ENCODE results near the gene RRAD.

The RRAD gene

DNA sequence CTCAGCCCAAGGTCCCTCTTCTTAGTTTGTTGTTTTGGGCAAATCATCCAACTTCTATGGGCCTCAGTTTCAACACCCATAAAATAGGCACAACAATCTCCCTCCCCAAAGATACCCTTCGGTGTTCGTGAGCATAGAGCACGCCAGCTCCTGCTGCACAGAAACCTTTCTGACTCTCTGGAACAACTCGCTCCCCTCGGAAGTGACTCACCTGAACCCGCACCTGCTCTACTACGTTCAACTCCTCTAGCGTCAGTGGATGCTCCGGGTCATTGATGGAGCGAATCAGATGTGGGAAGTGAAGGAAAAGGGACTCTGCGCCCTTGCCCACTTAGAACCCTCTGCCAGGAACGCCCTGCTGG is 8.4 kb upstream of the RRAD start:
- peaks cover 18% of the 10 kb centered on the region for H3K79me2 ChIP-seq (ENCODE audit: control insufficient read depth, insufficient read depth, low read length, unreplicated experiment)
- peaks cover 10% of the 10 kb centered on the region for H3K4me1 ChIP-seq (ENCODE audit: control insufficient read depth, insufficient read depth, low read length, unreplicated experiment)
- H3K27me3 ChIP-seq (ENCODE audit: insufficient read depth, low read length) = no peaks in the 10 kb centered on the region
- peak overlapping the region; percentile 55 for H2AFZ ChIP-seq (ENCODE audit: low read length, unreplicated experiment)
- no peaks in the 10 kb centered on the region for H3K36me3 ChIP-seq (ENCODE audit: insufficient read depth, low read length)
- peak overlapping the region; percentile 24; the same call in 1 of the 2 replicates for H3K27ac ChIP-seq (ENCODE audit: low read depth, low read length)
- H3K4me3 ChIP-seq (ENCODE audit: low read depth, low read length) = peak overlapping the region; percentile 98

- H3K79me2 ChIP-seq (ENCODE audit: control insufficient read depth, insufficient read depth, low read length, unreplicated experiment) = peaks cover 18% of the 10 kb centered on the region
- H3K4me1 ChIP-seq (ENCODE audit: control insufficient read depth, insufficient read depth, low read length, unreplicated experiment) = peaks cover 26% of the 10 kb centered on the region
- H3K27ac ChIP-seq (ENCODE audit: low read depth, low read length) = no peak overlapping the region
- H3K36me3 ChIP-seq (ENCODE audit: insufficient read depth, low read length) = no peaks in the 10 kb centered on the region
- no peak overlapping the region for H3K4me3 ChIP-seq (ENCODE audit: low read depth, low read length)
- no peaks in the 10 kb centered on the region for H3K27me3 ChIP-seq (ENCODE audit: insufficient read depth, low read length)
- H2AFZ ChIP-seq (ENCODE audit: low read length, unreplicated experiment) = no peak overlapping the region
Measured at GRCh38 chr16:66932076-66932475, 6.7 kb upstream of the RRAD start.

GRCh38 chr16:66931665-66932064 is 6.3 kb upstream of the RRAD start:
- Histone ChIP-seq H3K27me3 (ENCODE audit: insufficient read depth, low read length) (no peaks in the 10 kb centered on the region), H3K4me3 (ENCODE audit: low read depth, low read length) (no peak overlapping the region), H2AFZ (ENCODE audit: low read length, unreplicated experiment) (no peak overlapping the region), H3K36me3 (ENCODE audit: insufficient read depth, low read length) (no peaks in the 10 kb centered on the region), H3K79me2 (ENCODE audit: control insufficient read depth, insufficient read depth, low read length, unreplicated experiment) (peaks cover 18% of the 10 kb centered on the region), H3K27ac (ENCODE audit: low read depth, low read length) (no peak overlapping the region), H3K4me1 (ENCODE audit: control insufficient read depth, insufficient read depth, low read length, unreplicated experiment) (peaks cover 29% of the 10 kb centered on the region)

DNA sequence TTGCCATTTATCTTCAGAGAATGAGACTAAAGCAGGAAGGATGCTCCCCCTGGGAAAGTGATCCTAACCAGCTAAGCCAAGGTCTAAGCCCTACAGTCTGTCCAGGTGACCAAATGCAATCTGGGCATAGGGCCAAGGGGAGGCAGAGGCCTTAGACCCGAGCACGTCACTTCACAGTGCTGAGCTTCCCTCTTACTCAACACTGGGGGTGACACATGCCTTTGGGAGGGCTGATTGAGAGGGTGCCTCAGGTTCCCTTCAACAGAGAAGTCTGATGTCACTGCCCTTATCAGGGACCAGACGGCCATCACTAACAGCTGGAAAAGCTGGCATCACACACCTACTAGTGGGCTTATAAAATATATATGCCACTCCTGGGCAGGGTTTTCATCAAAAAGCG is 4.9 kb upstream of the RRAD start:
- Histone ChIP-seq H3K27ac (ENCODE audit: low read depth, low read length) (peak overlapping the region; percentile 29; the same call in 1 of the 2 replicates), H3K36me3 (ENCODE audit: insufficient read depth, low read length) (no peaks in the 10 kb centered on the region), H3K4me3 (ENCODE audit: low read depth, low read length) (no peak overlapping the region), H2AFZ (ENCODE audit: low read length, unreplicated experiment) (no peak overlapping the region), H3K79me2 (ENCODE audit: control insufficient read depth, insufficient read depth, low read length, unreplicated experiment) (peaks cover 5% of the 10 kb centered on the region), H3K27me3 (ENCODE audit: insufficient read depth, low read length) (peaks cover 9% of the 10 kb centered on the region; the same call in 1 of the 2 replicates), H3K4me1 (ENCODE audit: control insufficient read depth, insufficient read depth, low read length, unreplicated experiment) (peaks cover 32% of the 10 kb centered on the region)

DNA sequence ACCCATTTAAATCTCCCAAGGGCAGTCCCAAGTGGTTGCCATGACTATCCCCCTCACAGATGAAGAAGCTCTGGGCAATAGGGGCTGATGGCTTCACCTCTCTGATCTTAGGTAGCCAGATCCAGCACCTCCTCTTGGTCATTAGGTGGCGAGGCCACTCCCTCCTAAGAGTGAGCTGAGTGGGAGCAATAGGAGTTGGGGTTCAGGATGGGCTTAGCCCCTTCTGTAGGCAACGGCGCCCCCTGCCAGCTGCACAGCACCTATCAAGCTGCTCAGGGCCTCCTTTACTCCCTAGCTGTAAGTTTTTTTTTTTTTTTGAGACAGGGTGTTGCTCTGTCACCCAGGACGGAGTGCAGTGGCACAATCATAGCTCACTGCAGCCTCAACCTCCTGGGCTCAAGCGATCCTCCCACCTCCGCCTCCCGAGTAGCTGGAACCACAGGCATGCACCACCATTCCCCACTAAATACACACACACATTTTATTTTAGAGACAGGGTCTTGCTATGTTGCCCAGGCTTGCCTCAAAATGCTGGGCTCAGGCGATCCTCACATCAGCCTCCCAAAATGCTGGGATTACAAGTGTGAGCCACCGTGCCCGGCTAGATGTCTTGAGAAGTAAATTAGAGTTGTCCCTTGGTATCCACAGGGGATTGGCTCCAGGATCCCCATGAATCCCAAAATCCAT is 3.5 kb upstream of the RRAD start:
- H3K36me3 ChIP-seq (ENCODE audit: insufficient read depth, low read length) = no peaks in the 10 kb centered on the region
- peaks cover 14% of the 10 kb centered on the region for H3K27me3 ChIP-seq (ENCODE audit: insufficient read depth, low read length)
- peak overlapping the region; percentile 61; the same call in 1 of the 2 replicates for H3K27ac ChIP-seq (ENCODE audit: low read depth, low read length)
- H2AFZ ChIP-seq (ENCODE audit: low read length, unreplicated experiment) = no peak overlapping the region
- peaks cover 2% of the 10 kb centered on the region for H3K79me2 ChIP-seq (ENCODE audit: control insufficient read depth, insufficient read depth, low read length, unreplicated experiment)
- no peak overlapping the region for H3K4me3 ChIP-seq (ENCODE audit: low read depth, low read length)
- H3K4me1 ChIP-seq (ENCODE audit: control insufficient read depth, insufficient read depth, low read length, unreplicated experiment) = peaks cover 34% of the 10 kb centered on the region

GRCh38 chr16:66927918-66928649 is 2.7 kb upstream of the RRAD start:
- Histone ChIP-seq H3K27me3 (ENCODE audit: insufficient read depth, low read length) (peaks cover 14% of the 10 kb centered on the region), H3K4me3 (ENCODE audit: low read depth, low read length) (no peak overlapping the region), H3K27ac (ENCODE audit: low read depth, low read length) (peak overlapping the region; percentile 61), H3K79me2 (ENCODE audit: control insufficient read depth, insufficient read depth, low read length, unreplicated experiment) (no peaks in the 10 kb centered on the region), H3K36me3 (ENCODE audit: insufficient read depth, low read length) (no peaks in the 10 kb centered on the region), H2AFZ (ENCODE audit: low read length, unreplicated experiment) (no peak overlapping the region), H3K4me1 (ENCODE audit: control insufficient read depth, insufficient read depth, low read length, unreplicated experiment) (peaks cover 42% of the 10 kb centered on the region)

DNA sequence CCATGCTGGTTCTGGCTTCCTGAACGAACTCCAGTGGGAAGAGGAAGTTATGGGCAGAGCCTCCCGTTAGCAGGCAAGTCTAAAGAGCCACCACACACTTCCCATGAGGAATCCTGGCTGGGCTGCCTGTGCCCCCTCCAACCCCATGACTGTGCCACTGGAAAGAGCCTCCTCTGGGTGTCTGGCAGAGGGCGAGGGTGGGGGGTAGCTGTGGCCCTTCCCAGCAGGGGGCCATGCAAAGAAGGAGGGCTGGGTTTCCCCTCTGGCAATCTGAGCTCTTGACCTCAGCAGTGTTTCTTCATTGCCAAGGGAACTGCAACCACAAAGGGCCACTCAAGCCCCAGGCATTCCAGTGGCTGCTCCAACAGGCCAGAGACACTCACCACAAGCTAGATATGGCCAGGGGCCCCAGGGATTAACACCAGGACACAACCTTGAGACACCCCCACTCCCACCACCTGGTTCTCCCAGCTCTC is 1.7 kb upstream of the RRAD start:
- Histone ChIP-seq H2AFZ (ENCODE audit: low read length, unreplicated experiment) (no peak overlapping the region), H3K4me1 (ENCODE audit: control insufficient read depth, insufficient read depth, low read length, unreplicated experiment) (peaks cover 47% of the 10 kb centered on the region)

DNA sequence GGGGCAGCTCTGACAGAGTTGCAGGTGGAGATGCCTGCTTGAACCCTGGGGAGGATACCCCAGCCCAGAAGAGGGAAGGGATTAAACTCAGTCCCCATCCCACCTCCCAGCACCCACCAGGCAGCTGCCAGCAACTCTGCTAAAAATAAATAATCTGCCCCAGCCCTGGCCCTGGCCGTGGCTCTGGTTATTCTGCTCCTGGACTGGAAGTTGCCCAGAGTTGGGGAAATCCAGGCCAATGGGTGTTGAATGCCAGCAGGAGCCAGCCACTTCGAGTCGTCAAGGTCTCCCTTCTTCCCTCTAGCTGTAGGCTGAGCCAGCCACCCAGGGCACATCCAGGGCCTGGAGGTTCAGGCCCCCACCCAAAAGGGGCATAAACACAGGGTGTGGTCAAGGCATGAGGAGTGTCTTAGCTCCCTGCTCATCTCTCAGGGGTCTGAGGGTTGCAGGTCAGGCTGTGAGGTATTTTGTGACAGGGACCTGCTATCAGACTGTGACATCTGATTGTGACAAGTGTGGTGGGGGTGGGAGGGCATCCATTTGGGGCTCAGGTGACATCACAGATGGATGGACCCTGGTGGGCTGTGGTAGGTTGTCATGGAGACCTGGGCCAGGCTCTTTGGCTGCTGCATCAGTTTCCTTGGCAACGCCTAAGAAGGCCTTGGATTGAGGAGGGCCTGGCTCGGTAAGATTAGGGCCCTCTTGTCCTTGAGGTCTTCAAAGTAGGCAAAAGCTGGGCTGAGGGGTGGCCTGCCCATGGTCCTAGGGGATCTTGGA is 1.0 kb upstream of the RRAD start:
- Histone ChIP-seq H2AFZ (ENCODE audit: low read length, unreplicated experiment) (no peak overlapping the region), H3K36me3 (ENCODE audit: insufficient read depth, low read length) (no peaks in the 10 kb centered on the region), H3K4me3 (ENCODE audit: low read depth, low read length) (no peak overlapping the region), H3K79me2 (ENCODE audit: control insufficient read depth, insufficient read depth, low read length, unreplicated experiment) (no peaks in the 10 kb centered on the region), H3K4me1 (ENCODE audit: control insufficient read depth, insufficient read depth, low read length, unreplicated experiment) (peaks cover 47% of the 10 kb centered on the region), H3K27ac (ENCODE audit: low read depth, low read length) (peak overlapping the region; percentile 66), H3K27me3 (ENCODE audit: insufficient read depth, low read length) (peaks cover 14% of the 10 kb centered on the region)

More for the DNA sequence above, 1.7 kb upstream of the RRAD start:
- no peak overlapping the region for H3K4me3 ChIP-seq (ENCODE audit: low read depth, low read length)
- peak overlapping the region; percentile 66 for H3K27ac ChIP-seq (ENCODE audit: low read depth, low read length)
- no peaks in the 10 kb centered on the region for H3K79me2 ChIP-seq (ENCODE audit: control insufficient read depth, insufficient read depth, low read length, unreplicated experiment)
- H3K27me3 ChIP-seq (ENCODE audit: insufficient read depth, low read length) = peaks cover 14% of the 10 kb centered on the region
- H3K36me3 ChIP-seq (ENCODE audit: insufficient read depth, low read length) = no peaks in the 10 kb centered on the region

GRCh38 chr16:66924527-66925321 is 611 bp downstream of the RRAD start:
- no peaks in the 10 kb centered on the region for H3K79me2 ChIP-seq (ENCODE audit: control insufficient read depth, insufficient read depth, low read length, unreplicated experiment)
- peaks cover 25% of the 10 kb centered on the region for H3K27me3 ChIP-seq (ENCODE audit: insufficient read depth, low read length)
- H3K4me3 ChIP-seq (ENCODE audit: low read depth, low read length) = peak overlapping the region; percentile 55
- H2AFZ ChIP-seq (ENCODE audit: low read length, unreplicated experiment) = peak overlapping the region; percentile 37
- peaks cover 47% of the 10 kb centered on the region for H3K4me1 ChIP-seq (ENCODE audit: control insufficient read depth, insufficient read depth, low read length, unreplicated experiment)
- H3K36me3 ChIP-seq (ENCODE audit: insufficient read depth, low read length) = no peaks in the 10 kb centered on the region
- H3K27ac ChIP-seq (ENCODE audit: low read depth, low read length) = no peak overlapping the region

DNA sequence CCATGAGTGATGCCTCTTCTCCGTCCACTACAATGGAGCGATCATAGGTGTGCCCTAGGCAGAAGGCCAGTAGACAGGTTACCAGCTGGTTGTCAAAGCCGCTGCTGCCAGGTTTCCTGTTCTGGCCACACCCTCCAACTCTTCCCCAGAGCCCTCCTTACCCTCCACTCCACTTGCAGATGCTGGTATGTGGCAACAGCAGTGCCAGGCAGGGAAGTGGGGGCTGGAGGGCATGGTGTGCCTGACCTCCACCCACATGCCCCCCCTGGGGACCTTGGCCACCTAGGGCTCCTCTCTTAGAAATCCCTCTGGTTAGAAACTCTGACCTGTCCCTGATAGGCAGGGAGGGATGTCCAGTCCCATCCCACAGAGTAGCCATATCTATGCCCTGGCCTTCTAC is 1.5 kb downstream of the RRAD start:
- Histone ChIP-seq H2AFZ (ENCODE audit: low read length, unreplicated experiment) (no peak overlapping the region), H3K27me3 (ENCODE audit: insufficient read depth, low read length) (peaks cover 29% of the 10 kb centered on the region), H3K36me3 (ENCODE audit: insufficient read depth, low read length) (no peaks in the 10 kb centered on the region), H3K4me3 (ENCODE audit: low read depth, low read length) (no peak overlapping the region), H3K79me2 (ENCODE audit: control insufficient read depth, insufficient read depth, low read length, unreplicated experiment) (no peaks in the 10 kb centered on the region), H3K27ac (ENCODE audit: low read depth, low read length) (no peak overlapping the region), H3K4me1 (ENCODE audit: control insufficient read depth, insufficient read depth, low read length, unreplicated experiment) (peaks cover 47% of the 10 kb centered on the region)

Measured in ACC112 (cell line).